Measurements from ENCODE around the gene STIM2.

Gene STIM2

DNA sequence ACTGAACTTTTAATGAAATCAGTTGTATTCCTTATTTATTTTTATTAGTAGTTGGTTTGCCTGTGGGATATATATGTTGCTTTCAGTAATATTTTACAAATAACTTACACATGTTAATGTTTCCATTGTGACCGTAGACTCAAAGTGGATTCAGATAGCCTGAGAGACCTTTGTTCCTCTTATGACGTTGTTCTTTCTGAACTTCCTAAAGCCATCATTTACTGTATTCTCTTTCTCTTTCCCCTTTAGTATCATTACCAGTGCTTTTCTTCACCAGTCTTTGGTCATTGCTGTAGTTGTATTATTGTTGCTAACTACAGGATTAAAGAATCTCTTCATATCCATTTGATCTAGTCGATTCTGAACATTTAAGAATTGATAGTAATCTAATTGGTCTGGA is 4.3 kb downstream of the STIM2 start:
- Histone ChIP-seq H3K9me3 (ENCODE audit: low read length) (no peaks in the 10 kb centered on the region), H3K27me3 (ENCODE audit: insufficient read depth, low read length) (no peaks in the 10 kb centered on the region), H3K4me3 (ENCODE audit: low read length) (no peak overlapping the region), H2AFZ (ENCODE audit: low read depth, low read length) (no peak overlapping the region), H3K4me1 (ENCODE audit: insufficient read depth, low read length) (peaks cover 14% of the 10 kb centered on the region), H3K36me3 (ENCODE audit: insufficient read depth, low read length) (no peaks in the 10 kb centered on the region)

DNA sequence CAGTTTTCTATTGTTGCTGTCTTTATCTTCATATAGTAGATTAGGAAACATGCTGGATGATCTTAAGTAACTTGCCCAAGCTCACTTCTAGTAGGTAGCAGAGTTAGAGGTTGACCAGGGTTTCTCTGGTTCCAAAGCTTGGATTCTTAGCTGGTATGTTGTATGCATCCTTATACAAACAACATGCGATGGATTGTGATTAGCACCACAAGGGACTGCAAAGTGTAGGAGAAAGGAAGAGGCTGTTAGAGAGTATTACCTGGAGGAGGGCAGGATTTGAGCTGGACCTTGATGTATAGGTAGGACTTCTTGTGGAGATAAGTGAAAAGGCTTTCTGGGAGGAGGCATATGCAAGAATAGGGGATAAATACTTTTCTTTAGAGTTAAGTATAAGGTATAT is 5.6 kb downstream of the STIM2 start:
- H3K4me3 ChIP-seq (ENCODE audit: low read length) = no peak overlapping the region
- no peaks in the 10 kb centered on the region for H3K9me3 ChIP-seq (ENCODE audit: low read length)
- no peaks in the 10 kb centered on the region for H3K36me3 ChIP-seq (ENCODE audit: insufficient read depth, low read length)
- no peaks in the 10 kb centered on the region for H3K27me3 ChIP-seq (ENCODE audit: insufficient read depth, low read length)
- peaks cover 12% of the 10 kb centered on the region for H3K4me1 ChIP-seq (ENCODE audit: insufficient read depth, low read length)
- H2AFZ ChIP-seq (ENCODE audit: low read depth, low read length) = no peak overlapping the region

DNA sequence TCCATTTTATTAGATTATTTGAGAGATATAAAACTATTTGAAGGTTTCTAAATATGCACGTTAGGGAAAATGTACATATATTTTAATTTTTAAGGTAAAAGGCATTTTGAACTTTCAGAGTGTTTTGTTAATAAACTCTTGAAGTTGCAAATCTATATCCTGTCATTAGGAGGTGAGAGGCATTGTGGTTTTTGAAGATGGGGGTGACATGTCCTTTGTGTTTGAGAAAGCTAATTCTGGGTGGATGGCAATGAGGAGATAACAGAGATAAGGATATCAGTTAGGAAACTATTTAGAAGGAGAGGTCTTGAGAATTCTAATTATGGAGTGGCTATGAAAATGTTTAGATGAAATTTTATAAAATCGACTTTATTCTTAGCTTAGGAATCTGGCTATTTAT is 6.1 kb downstream of the STIM2 start:
- Histone ChIP-seq H3K9me3 (ENCODE audit: low read length) (no peaks in the 10 kb centered on the region), H3K4me1 (ENCODE audit: insufficient read depth, low read length) (peaks cover 12% of the 10 kb centered on the region), H3K27me3 (ENCODE audit: insufficient read depth, low read length) (no peaks in the 10 kb centered on the region), H3K4me3 (ENCODE audit: low read length) (no peak overlapping the region), H3K36me3 (ENCODE audit: insufficient read depth, low read length) (no peaks in the 10 kb centered on the region), H2AFZ (ENCODE audit: low read depth, low read length) (no peak overlapping the region)

DNA sequence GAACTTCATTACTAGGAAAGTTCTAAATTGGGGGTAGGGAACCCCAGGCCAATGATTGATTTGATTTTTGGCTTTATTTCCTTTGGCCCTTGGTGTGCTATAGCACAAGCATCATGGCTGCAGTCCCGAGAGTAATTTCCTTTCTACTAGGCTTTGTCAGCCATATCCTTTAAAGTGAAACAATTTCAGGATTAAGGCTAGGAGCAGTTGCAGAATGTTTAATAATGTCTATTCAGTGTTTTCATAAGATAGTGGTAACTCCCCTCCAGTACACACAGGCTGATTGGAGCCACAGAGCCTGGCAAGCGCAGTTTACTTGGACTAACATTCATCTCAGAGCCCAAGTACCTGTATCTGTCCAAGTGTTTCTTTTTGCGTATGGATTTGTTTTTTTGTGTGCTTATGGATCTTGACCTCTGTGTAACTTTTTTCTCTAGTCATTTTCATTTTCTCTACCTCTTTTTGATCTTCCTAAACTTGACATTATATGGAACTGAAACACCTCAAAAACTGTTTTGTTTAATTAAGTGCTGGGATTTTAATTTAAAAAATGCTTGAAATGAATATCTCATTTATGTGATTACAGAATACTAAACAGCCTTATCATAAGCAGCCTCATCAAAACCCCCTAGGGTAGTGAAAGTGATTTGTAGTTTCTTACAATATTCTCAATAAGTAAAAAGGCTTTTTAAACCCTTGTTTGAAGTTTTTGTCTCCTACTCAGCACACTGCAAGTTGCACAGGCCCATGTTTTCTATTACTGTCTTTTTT is 7.5 kb downstream of the STIM2 start:
- Histone ChIP-seq H3K9me3 (ENCODE audit: low read length) (no peaks in the 10 kb centered on the region), H3K36me3 (ENCODE audit: insufficient read depth, low read length) (no peaks in the 10 kb centered on the region), H3K27me3 (ENCODE audit: insufficient read depth, low read length) (no peaks in the 10 kb centered on the region), H3K4me1 (ENCODE audit: insufficient read depth, low read length) (peaks cover 6% of the 10 kb centered on the region), H3K4me3 (ENCODE audit: low read length) (no peak overlapping the region), H2AFZ (ENCODE audit: low read depth, low read length) (no peak overlapping the region)

DNA sequence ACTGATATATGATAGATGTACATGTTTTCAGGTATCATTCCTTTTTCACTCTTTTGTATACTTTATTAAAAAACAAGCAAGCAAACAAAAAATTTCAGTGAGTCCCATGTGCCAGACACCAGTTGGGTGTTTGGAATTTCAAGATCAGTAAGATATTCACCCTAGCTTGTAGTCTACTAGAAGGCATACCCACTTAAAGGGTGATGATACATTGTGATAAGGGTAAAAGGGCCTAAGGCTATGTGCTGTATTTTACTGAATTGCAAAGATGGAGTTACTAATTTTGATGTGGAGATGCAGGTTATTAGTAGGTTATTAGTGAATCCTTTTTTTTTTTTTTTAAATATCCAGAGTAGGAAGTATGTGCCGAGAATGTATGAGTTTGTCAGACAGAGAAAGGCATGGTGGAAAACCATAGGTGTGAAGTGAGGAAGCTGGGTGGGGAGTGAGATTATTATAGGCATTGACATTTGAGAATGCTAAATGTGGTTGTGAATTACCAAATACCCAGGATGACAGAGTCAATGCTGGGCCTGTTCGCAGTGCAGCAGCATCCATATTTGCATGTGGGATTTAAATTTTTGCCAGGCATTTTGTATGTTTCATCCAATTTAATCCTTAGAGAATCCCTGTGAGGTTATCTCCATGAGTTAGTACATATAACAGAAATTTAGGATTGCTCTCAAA is 10.1 kb downstream of the STIM2 start:
- no peaks in the 10 kb centered on the region for H3K9me3 ChIP-seq (ENCODE audit: low read length)
- H3K4me1 ChIP-seq (ENCODE audit: insufficient read depth, low read length) = no peaks in the 10 kb centered on the region
- H2AFZ ChIP-seq (ENCODE audit: low read depth, low read length) = no peak overlapping the region
- no peaks in the 10 kb centered on the region for H3K27me3 ChIP-seq (ENCODE audit: insufficient read depth, low read length)
- no peaks in the 10 kb centered on the region for H3K36me3 ChIP-seq (ENCODE audit: insufficient read depth, low read length)
- no peak overlapping the region for H3K4me3 ChIP-seq (ENCODE audit: low read length)

DNA sequence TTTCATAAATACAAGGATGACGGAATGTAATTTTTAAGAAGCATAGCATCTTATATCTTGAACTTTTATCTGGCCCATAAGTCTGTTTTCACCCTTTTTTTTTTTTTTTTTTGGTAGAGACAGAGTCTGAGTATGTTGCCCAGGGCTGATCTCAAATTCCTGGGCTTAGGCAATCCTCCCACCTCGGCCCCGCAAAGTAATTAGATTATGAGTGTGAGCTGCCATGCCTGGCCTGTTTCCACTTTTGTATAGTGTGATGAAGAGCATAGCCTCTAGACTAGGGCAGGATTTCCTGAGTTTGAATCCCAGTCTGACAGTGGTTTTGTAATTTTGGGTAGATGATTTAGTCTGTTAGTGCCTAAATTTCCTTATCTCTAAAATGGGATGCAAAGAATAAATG is 11.0 kb downstream of the STIM2 start:
- no peaks in the 10 kb centered on the region for H3K36me3 ChIP-seq (ENCODE audit: insufficient read depth, low read length)
- no peaks in the 10 kb centered on the region for H3K27me3 ChIP-seq (ENCODE audit: insufficient read depth, low read length)
- H3K4me1 ChIP-seq (ENCODE audit: insufficient read depth, low read length) = no peaks in the 10 kb centered on the region
- H3K4me3 ChIP-seq (ENCODE audit: low read length) = no peak overlapping the region
- H3K9me3 ChIP-seq (ENCODE audit: low read length) = no peaks in the 10 kb centered on the region
- no peak overlapping the region for H2AFZ ChIP-seq (ENCODE audit: low read depth, low read length)

DNA sequence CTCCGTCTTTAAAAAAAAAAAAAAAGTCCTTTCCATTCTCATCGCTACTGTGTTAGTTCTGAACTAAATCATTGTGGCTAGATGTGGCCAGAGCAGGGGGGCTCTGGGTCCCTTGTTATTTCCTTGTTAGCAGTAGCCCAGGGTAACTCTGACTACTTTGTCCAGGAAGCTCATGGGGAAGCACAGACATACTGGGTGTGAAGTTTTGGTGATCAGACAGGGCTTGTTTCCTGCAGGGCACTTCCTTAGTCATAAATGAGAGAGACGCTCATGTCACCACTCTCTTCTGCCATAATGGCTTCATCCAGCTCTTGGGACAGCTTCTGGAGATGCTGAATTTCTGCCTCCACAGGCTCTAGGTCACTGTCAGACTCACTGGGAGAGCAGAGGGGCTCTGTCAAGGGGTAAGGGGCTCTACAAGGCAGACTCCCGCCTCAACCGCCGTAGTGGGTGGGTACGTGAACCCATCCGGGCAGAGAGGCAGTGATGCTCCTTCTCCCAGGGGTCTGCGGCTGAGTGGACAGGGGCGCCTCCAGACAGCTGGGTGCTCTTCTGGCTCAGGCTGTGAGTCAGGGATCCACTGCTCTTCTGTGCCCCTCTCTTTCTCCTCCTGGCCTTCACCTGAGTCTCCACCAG is 12.9 kb downstream of the STIM2 start:
- no peak overlapping the region for H2AFZ ChIP-seq (ENCODE audit: low read depth, low read length)
- no peaks in the 10 kb centered on the region for H3K27me3 ChIP-seq (ENCODE audit: insufficient read depth, low read length)
- no peaks in the 10 kb centered on the region for H3K9me3 ChIP-seq (ENCODE audit: low read length)
- no peak overlapping the region for H3K4me3 ChIP-seq (ENCODE audit: low read length)
- no peaks in the 10 kb centered on the region for H3K4me1 ChIP-seq (ENCODE audit: insufficient read depth, low read length)
- no peaks in the 10 kb centered on the region for H3K36me3 ChIP-seq (ENCODE audit: insufficient read depth, low read length)

DNA sequence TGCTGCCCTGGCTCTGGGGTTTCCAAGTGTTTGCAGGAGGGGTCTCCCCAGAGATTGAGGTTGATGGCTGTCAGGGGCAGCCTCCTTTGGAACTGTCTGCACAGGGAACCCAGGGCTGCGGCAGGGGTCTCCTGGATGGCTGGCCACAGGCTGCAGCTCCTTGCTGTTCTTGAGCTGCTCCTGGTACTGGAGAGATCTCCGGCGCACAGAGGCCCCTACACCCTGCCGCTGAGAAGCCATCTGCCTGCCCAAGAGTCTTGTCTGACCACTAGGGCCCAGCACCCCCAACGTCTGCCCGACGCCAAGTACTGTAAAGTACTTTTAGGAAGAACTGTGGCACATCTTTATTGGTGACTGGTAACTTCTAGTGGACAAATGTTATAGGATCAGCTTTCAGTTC is 13.5 kb downstream of the STIM2 start:
- Histone ChIP-seq H2AFZ (ENCODE audit: low read depth, low read length) (no peak overlapping the region), H3K9me3 (ENCODE audit: low read length) (no peaks in the 10 kb centered on the region), H3K4me1 (ENCODE audit: insufficient read depth, low read length) (no peaks in the 10 kb centered on the region), H3K27me3 (ENCODE audit: insufficient read depth, low read length) (no peaks in the 10 kb centered on the region), H3K4me3 (ENCODE audit: low read length) (no peak overlapping the region), H3K36me3 (ENCODE audit: insufficient read depth, low read length) (no peaks in the 10 kb centered on the region)

DNA sequence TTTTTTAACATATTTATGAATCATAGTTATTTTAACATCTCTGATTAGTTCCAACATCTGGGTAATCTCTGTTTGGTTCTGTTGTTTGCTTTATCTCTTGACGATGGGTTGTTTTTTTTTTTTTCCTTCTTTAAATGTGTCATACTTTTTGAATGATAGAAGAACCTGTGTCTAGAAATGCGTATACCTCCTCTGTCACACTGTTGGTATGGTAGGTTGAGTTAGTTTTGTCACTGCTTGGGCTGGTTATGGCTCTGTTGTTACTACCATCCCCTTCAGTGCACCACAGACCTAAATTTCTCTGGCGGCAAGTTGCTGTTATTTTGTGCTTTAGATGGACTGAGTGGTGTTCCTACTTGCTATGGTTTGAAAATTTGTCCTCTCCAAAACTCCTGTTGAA is 16.8 kb downstream of the STIM2 start:
- no peak overlapping the region for H2AFZ ChIP-seq (ENCODE audit: low read depth, low read length)
- H3K27me3 ChIP-seq (ENCODE audit: insufficient read depth, low read length) = no peaks in the 10 kb centered on the region
- H3K36me3 ChIP-seq (ENCODE audit: insufficient read depth, low read length) = no peaks in the 10 kb centered on the region
- H3K4me3 ChIP-seq (ENCODE audit: low read length) = no peak overlapping the region
- no peaks in the 10 kb centered on the region for H3K4me1 ChIP-seq (ENCODE audit: insufficient read depth, low read length)
- H3K9me3 ChIP-seq (ENCODE audit: low read length) = no peaks in the 10 kb centered on the region

DNA sequence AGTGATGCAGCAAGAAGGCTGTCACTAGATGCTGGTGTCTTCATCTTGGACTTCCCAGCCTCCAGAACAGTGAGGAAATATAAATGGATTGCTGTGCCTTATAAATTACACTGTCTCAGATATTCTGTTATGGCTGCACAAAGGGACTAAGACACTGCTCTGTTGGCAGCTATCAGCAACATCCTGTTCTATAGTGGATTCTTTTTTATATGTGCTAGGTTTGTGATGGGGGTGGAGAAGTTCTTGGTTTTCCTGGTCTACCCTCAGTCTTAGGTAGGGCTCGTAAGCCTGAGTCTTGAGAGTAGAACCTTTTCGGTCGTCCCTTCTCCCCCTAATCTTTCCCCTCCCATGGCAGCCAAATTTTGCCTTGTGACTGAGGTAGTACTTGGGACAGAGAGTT is 17.3 kb downstream of the STIM2 start:
- Histone ChIP-seq H3K4me1 (ENCODE audit: insufficient read depth, low read length) (no peaks in the 10 kb centered on the region), H2AFZ (ENCODE audit: low read depth, low read length) (no peak overlapping the region), H3K36me3 (ENCODE audit: insufficient read depth, low read length) (no peaks in the 10 kb centered on the region), H3K4me3 (ENCODE audit: low read length) (no peak overlapping the region), H3K27me3 (ENCODE audit: insufficient read depth, low read length) (no peaks in the 10 kb centered on the region), H3K9me3 (ENCODE audit: low read length) (no peaks in the 10 kb centered on the region)

DNA sequence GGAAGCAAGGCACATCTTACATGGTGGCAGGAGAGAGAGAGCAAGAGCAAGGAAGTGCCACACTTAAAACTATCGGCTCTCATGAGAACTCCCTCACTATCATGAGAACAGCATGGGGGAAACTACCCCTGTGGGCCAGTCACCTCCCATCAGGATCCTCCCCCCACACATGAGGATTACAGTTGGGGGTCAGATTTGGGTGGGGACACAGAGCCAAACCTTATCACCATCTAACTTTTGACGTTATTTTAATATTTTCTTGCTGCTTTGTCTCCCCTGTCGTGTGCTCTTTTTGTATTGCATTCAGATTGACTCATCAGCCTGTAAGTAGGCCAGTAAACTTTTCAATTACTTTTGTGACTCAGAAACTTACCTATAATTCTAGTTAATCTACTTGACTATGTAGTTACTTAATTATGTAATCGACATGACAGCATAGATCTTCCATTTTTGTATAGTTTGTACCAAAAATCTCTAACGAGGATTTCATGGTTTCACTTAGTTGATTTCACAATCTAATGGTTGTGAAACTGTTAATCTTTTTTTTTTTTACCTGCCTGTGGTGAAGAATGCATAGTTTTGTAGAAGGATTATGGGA is 18.3 kb downstream of the STIM2 start:
- Histone ChIP-seq H3K27me3 (ENCODE audit: insufficient read depth, low read length) (no peaks in the 10 kb centered on the region), H3K4me3 (ENCODE audit: low read length) (no peak overlapping the region)

DNA sequence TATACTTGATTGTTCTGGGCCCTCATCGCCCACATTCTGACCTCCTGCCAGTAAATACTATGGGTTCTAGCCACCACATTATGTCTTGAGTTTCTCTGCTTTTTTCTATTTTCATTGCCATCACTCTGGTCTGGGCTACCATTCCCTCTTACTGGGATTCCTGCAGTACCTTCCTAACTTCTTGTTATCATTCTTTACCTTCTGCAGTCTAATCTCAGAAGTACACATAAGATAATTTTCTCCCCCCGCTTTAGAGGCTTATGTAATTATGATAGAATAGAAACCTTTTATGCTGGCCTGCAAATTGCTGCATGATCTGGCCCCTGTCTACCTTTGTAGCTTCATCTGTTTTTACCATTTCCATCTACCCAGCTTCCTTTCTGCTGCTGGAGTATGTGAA is 19.2 kb downstream of the STIM2 start:
- Histone ChIP-seq H3K4me3 (ENCODE audit: low read length) (no peak overlapping the region), H3K27me3 (ENCODE audit: insufficient read depth, low read length) (no peaks in the 10 kb centered on the region), H3K4me1 (ENCODE audit: insufficient read depth, low read length) (no peaks in the 10 kb centered on the region), H3K36me3 (ENCODE audit: insufficient read depth, low read length) (no peaks in the 10 kb centered on the region), H2AFZ (ENCODE audit: low read depth, low read length) (no peak overlapping the region), H3K9me3 (ENCODE audit: low read length) (no peaks in the 10 kb centered on the region)

More for the DNA sequence above, 18.3 kb downstream of the STIM2 start:
- Histone ChIP-seq H3K4me1 (ENCODE audit: insufficient read depth, low read length) (no peaks in the 10 kb centered on the region), H3K9me3 (ENCODE audit: low read length) (no peaks in the 10 kb centered on the region), H2AFZ (ENCODE audit: low read depth, low read length) (no peak overlapping the region), H3K36me3 (ENCODE audit: insufficient read depth, low read length) (no peaks in the 10 kb centered on the region)

DNA sequence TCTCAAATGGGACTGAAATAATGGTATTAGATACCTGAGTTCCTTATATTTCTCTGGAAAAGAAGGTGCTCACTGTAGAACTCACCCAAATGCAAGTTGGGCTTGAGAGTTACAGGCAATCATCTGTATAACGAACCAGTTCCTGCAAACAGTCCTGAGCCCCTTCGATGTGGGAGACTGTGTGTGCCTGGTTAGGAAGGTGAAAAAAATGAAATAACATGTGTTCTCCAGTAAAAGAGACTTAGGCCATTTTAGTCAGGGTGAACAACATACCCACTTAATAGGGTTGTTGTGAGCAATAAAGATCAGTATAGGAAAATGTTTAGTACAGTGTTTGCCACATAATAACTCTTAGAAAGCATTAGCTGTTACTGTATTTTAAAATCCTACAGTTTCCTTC is 23.4 kb downstream of the STIM2 start:
- Histone ChIP-seq H3K4me1 (ENCODE audit: insufficient read depth, low read length) (no peaks in the 10 kb centered on the region), H3K4me3 (ENCODE audit: low read length) (no peak overlapping the region), H3K36me3 (ENCODE audit: insufficient read depth, low read length) (no peaks in the 10 kb centered on the region), H3K9me3 (ENCODE audit: low read length) (no peaks in the 10 kb centered on the region), H2AFZ (ENCODE audit: low read depth, low read length) (no peak overlapping the region), H3K27me3 (ENCODE audit: insufficient read depth, low read length) (no peaks in the 10 kb centered on the region)
